Thoracic aorta (tissue), 2 donors: ENCODE data around the gene RNF19B. TPM values are rescaled to one million over a fixed set of nuclear protein-coding genes. Genes with fewer than 3 reads are reported as not detected.
A peak's percentile ranks its signal among the peaks of the same experiment; 100 is the strongest.

Experiments
- ATAC-seq: fragments of 150-250 bp; one replicate; pipeline ENCODE4 v1.8.0; 2017; ENCODE audit warnings: low read depth; ENCODE audit not compliant: insufficient number of reproducible peaks, low FRiP score
- DNase-seq: peaks from one replicate; pipeline ENCODE4 v3.0.0-alpha.2; 2020; ENCODE audit warnings: low spot score
- H3K27ac ChIP-seq, 2 donors: fragments of 200-600 bp; sonication (generic); 1 replicate in 1 of 2; 2 replicates in 1 of 2; pipeline ENCODE4 v1.5.1; 2016; ENCODE audit warnings: mild to moderate bottlenecking in 2 of 2, moderate library complexity in 2 of 2
- H3K27me3 ChIP-seq: fragments of 200-600 bp; sonication (generic); replicated peaks from 2 replicates; pipeline ENCODE4 v1.6.0; 2016; ENCODE audit warnings: mild to moderate bottlenecking; ENCODE audit not compliant: insufficient read depth
- H3K36me3 ChIP-seq: fragments of 200-600 bp; sonication (generic); one replicate; pipeline ENCODE4 v1.5.1; 2016
- H3K4me1 ChIP-seq, 2 donors: fragments of 200-600 bp; sonication (generic); 1 replicate in 1 of 2; 2 replicates in 1 of 2; pipeline versions ENCODE4 v1.5.1 to v1.6.0; 2016; ENCODE audit warnings: low read depth in 2 of 2, mild to moderate bottlenecking in 1 of 2; ENCODE audit not compliant: control insufficient read depth in 1 of 2
- H3K4me3 ChIP-seq: fragments of 200-600 bp; sonication (generic); 2 replicates; pipeline ENCODE4 v1.5.1; 2016; ENCODE audit warnings: mild to moderate bottlenecking
- H3K9me3 ChIP-seq: fragments of 200-600 bp; sonication (generic); 2 replicates; pipeline ENCODE4 v1.5.1; 2016
- CTCF ChIP-seq: fragments of 200-600 bp; sonication (generic); IDR thresholded peaks from one replicate; pipeline ENCODE4 v1.5.1; 2019; ENCODE audit warnings: antibody characterized with exemption
- total RNA-seq, 2 donors: library from RNA; depleted of rRNA; stranded (reverse); fragments of >200 nt; gene quantifications; one replicate each; pipeline versions ENCODE4 v1.1.0 to v1.2.3, GENCODE V29; 2016

RNF19B gene
- total RNA-seq, 2 donors from 2014 or later, result 21.9 to 37.2 TPM

GRCh38 chr1:33009561-33009960 lies 45.0 kb upstream of the RNF19B start:
- no peaks in the 10 kb centered on the region for H3K9me3 ChIP-seq
- H3K27me3 ChIP-seq, result no peaks in the 10 kb centered on the region
- DNase-seq (no peak), ATAC-seq (no peak)
- peaks cover 18 to 24% of the 10 kb centered on the region in 2 donors for H3K4me1 ChIP-seq
- TF ChIP-seq CTCF, result no peak
- H3K4me3 ChIP-seq, result no peak overlapping the region
- peaks cover 20% of the 10 kb centered on the region for H3K36me3 ChIP-seq
- H3K27ac ChIP-seq, result no peak overlapping the region

- no peak for TF ChIP-seq CTCF
- Histone ChIP-seq H3K9me3 (no peaks in the 10 kb centered on the region), H3K27me3 (no peaks in the 10 kb centered on the region), H3K4me3 (no peak overlapping the region), H3K4me1 (peaks cover 18 to 24% of the 10 kb centered on the region in 2 donors), H3K27ac (no peak overlapping the region), H3K36me3 (peaks cover 12% of the 10 kb centered on the region)
- DNase-seq (no peak), ATAC-seq (no peak)
Observed at GRCh38 chr1:33008051-33008914, 43.7 kb upstream of the RNF19B start.

- ATAC-seq (no peak), DNase-seq (peak; percentile 19)
- Histone ChIP-seq H3K9me3 (no peaks in the 10 kb centered on the region), H3K27ac (no peak overlapping the region), H3K36me3 (peaks cover 7% of the 10 kb centered on the region), H3K27me3 (no peaks in the 10 kb centered on the region), H3K4me1 (peaks cover 18 to 21% of the 10 kb centered on the region in 2 donors), H3K4me3 (no peak overlapping the region)
- peak; percentile 29 for TF ChIP-seq CTCF
Observed at GRCh38 chr1:33007190-33008050, 42.8 kb upstream of the RNF19B start.

GRCh38 chr1:33005838-33006421 lies 41.3 kb upstream of the RNF19B start:
- peaks cover 7% of the 10 kb centered on the region for H3K36me3 ChIP-seq
- no peak overlapping the region for H3K27ac ChIP-seq
- no peaks in the 10 kb centered on the region for H3K27me3 ChIP-seq
- no peak for TF ChIP-seq CTCF
- H3K4me3 ChIP-seq, result no peak overlapping the region
- peaks cover 4 to 6% of the 10 kb centered on the region in 2 donors for H3K4me1 ChIP-seq
- no peak for ATAC-seq
- no peaks in the 10 kb centered on the region for H3K9me3 ChIP-seq
- no peak for DNase-seq
